ENCODE results near the gene MPV17.
"Not testable (repeated sequence)": the region's sequence is repeated elsewhere in the genome, so short reads cannot be mapped to it uniquely, and the experiment has no call there.

Gene MPV17

GRCh38 chr2:27296481-27296880, 26.4 kb downstream of the MPV17 start:
- DNase-seq, result no peak

GRCh38 chr2:27294928-27295327, 28.0 kb downstream of the MPV17 start:
- DNase-seq, result no peak

GRCh38 chr2:27291865-27292264, 31.0 kb downstream of the MPV17 start:
- no peak for DNase-seq

GRCh38 chr2:27290549-27290948, 32.3 kb downstream of the MPV17 start:
- DNase-seq, result no peak

GRCh38 chr2:27288610-27289009, 34.3 kb downstream of the MPV17 start:
- no peak for DNase-seq

GRCh38 chr2:27285481-27285880, 37.4 kb downstream of the MPV17 start:
- no peak for DNase-seq

- DNase-seq, result no peak
Measured at GRCh38 chr2:27284996-27285395, 37.9 kb downstream of the MPV17 start.

GRCh38 chr2:27282892-27283291, 40.0 kb downstream of the MPV17 start:
- no peak for DNase-seq

- DNase-seq, result no peak
Measured at GRCh38 chr2:27281855-27282559, 40.9 kb downstream of the MPV17 start, which contains the start of gene TRIM54. TSS of gene TRIM54 (plus strand) at chr2:27282429. CDS start at chr2:27282732, 303 bp downstream.

- DNase-seq, result no peak
Measured at GRCh38 chr2:27281442-27281841, 41.5 kb downstream of the MPV17 start.

GRCh38 chr2:27280826-27281225, 42.1 kb downstream of the MPV17 start:
- no peak for DNase-seq

- DNase-seq, result no peak
Measured at GRCh38 chr2:27278010-27278409, 44.9 kb downstream of the MPV17 start.

GRCh38 chr2:27275211-27276150, 47.4 kb downstream of the MPV17 start, which contains the start of gene DNAJC5G:
TSS of gene DNAJC5G (plus strand) at chr2:27275433. CDS start at chr2:27276729, 1,296 bp downstream.
- no peak for DNase-seq

- DNase-seq, result not testable (repeated sequence)
Measured at GRCh38 chr2:27272537-27273522, 50.1 kb downstream of the MPV17 start.

- DNase-seq, result no peak
Measured at GRCh38 chr2:27271631-27272340, 51.1 kb downstream of the MPV17 start.

- DNase-seq, result no peak
Measured at GRCh38 chr2:27270670-27271069, 52.2 kb downstream of the MPV17 start.

GRCh38 chr2:27270131-27270530, 52.8 kb downstream of the MPV17 start:
- DNase-seq, result no peak

- not testable (repeated sequence) for DNase-seq
Measured at GRCh38 chr2:27268296-27268695, 54.6 kb downstream of the MPV17 start.

GRCh38 chr2:27265536-27265870, 57.4 kb downstream of the MPV17 start:
- DNase-seq, result no peak

- DNase-seq, result peak; percentile 77
Measured at GRCh38 chr2:27264753-27265535, 58.0 kb downstream of the MPV17 start.

- peak; percentile 39 for DNase-seq
Measured at GRCh38 chr2:27264253-27264752, 58.6 kb downstream of the MPV17 start.

Measured in stimulated activated CD8-positive, alpha-beta memory T cell treated with anti-CD3 and anti-CD28 coated beads, Interleukin-4, amount 100 ng/mL, for 48 hours (primary cell).